Fibroblast of the aortic adventitia (primary cell): ENCODE results near the gene GSK3B. TPM values are rescaled to one million over a fixed set of nuclear protein-coding genes. Genes with fewer than 3 reads are reported as not detected.

Experiments used
- DNase-seq: peaks from one replicate; pipeline ENCODE4 v3.0.0-alpha.2; 2010; ENCODE audit warnings: low read depth
- H3K4me3 ChIP-seq: 2 replicates; pipeline ENCODE4 v1.5.1; 2011; ENCODE audit warnings: low read depth, mild to moderate bottlenecking, control low read depth, low read length, moderate library complexity
- CTCF ChIP-seq: IDR thresholded peaks from 2 replicates; pipeline ENCODE4 v1.5.1; 2011; ENCODE audit warnings: mild to moderate bottlenecking, low read length, control low read depth, inconsistent platforms; ENCODE audit not compliant: insufficient read depth
- total RNA-seq: library from RNA; depleted of rRNA; stranded (reverse); fragments of >200 nt; gene quantifications from 2 replicates; pipeline ENCODE4 v1.2.3, GENCODE V29; 2012; ENCODE audit warnings: low replicate concordance

Gene GSK3B
- total RNA-seq, 1 donor, result 74.1 TPM

- no peak for DNase-seq
- H3K4me3 ChIP-seq, result no peak overlapping the region
- no peak for TF ChIP-seq CTCF
Observed at GRCh38 chr3:119939077-119939476, 155.2 kb downstream of the GSK3B start.

GRCh38 chr3:119937229-119937628, 157.0 kb downstream of the GSK3B start:
- H3K4me3 ChIP-seq, result no peak overlapping the region
- no peak for DNase-seq
- TF ChIP-seq CTCF, result no peak

- no peak overlapping the region for H3K4me3 ChIP-seq
- DNase-seq, result no peak
- TF ChIP-seq CTCF, result no peak
Observed at GRCh38 chr3:119934249-119934648, 160.0 kb downstream of the GSK3B start.

GRCh38 chr3:119933207-119933606, 161.0 kb downstream of the GSK3B start:
- no peak for TF ChIP-seq CTCF
- H3K4me3 ChIP-seq, result no peak overlapping the region
- no peak for DNase-seq

- no peak for TF ChIP-seq CTCF
- no peak for DNase-seq
- no peak overlapping the region for H3K4me3 ChIP-seq
Observed at GRCh38 chr3:119930286-119930685, 164.0 kb downstream of the GSK3B start.

GRCh38 chr3:119927190-119927589, 167.1 kb downstream of the GSK3B start:
- no peak for DNase-seq
- no peak for TF ChIP-seq CTCF
- no peak overlapping the region for H3K4me3 ChIP-seq
